Erythroblast (primary cell): Measurements from ENCODE around the gene EPM2A.

ENCODE experiments used
- GATA1 ChIP-seq: IDR thresholded peaks from 2 replicates; pipeline ENCODE4 v1.6.1; 2011; ENCODE audit warnings: low read depth, mild to moderate bottlenecking, control low read depth, low read length, moderate library complexity
- POLR2A ChIP-seq: IDR thresholded peaks from 2 replicates; pipeline ENCODE4 v1.6.1; 2011; ENCODE audit warnings: mild to moderate bottlenecking, low read length

- TF ChIP-seq POLR2A (no peak), GATA1 (no peak)
Observed at GRCh38 chr6:145620088-145620487, 115.2 kb downstream of the EPM2A start.
